HG03175 (cell line): ENCODE results near the gene FBXL14.

Source experiments
- ATAC-seq: cut with Tn5 transposase; IDR thresholded peaks from one replicate; pipeline ENCODE4 v1.9.1; 2021; ENCODE audit warnings: mild to moderate bottlenecking, moderate library complexity; ENCODE audit not compliant: unreplicated experiment

The FBXL14 gene

DNA sequence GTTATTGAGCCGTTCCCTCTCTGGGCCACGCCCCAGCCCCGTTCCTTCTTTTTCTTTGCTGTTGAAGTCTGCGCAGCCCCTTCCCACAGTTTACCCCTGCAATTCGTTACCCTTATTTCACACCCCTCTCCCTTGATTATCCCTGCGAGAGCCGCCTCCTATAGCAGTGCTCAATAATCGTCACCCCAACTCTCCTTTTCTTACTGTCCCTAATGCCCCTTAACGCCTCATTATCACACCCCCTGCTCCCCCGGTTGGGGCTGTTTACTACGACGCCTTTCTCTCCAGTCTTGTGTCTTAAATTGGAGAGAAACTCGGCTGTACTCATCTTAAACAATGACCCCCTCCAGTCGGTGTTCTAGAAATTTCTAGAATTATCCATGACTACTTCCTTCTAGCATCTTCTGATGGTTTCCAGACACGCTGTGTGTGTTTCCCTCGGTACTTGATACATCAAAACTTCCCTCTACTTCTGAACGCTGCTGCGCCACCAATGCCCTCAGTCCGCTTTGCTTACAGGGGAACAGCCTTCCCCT, 713 bp upstream of the FBXL14 start:
- no peak for ATAC-seq

DNA sequence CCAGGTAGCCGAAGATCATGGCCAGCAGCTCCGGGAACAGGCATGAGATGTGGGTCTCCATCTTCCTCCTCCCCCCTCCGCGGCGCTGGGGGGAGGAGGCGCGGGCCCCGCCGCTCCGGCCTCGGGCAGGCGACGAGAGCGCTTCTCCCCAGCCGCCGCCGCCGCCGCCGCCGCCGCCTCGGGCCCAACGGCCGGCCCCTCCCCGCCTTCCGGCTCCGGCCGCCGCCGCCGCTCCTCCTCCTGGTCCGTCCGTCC, 448 bp downstream of the FBXL14 start:
- ATAC-seq, result peak; percentile 53

DNA sequence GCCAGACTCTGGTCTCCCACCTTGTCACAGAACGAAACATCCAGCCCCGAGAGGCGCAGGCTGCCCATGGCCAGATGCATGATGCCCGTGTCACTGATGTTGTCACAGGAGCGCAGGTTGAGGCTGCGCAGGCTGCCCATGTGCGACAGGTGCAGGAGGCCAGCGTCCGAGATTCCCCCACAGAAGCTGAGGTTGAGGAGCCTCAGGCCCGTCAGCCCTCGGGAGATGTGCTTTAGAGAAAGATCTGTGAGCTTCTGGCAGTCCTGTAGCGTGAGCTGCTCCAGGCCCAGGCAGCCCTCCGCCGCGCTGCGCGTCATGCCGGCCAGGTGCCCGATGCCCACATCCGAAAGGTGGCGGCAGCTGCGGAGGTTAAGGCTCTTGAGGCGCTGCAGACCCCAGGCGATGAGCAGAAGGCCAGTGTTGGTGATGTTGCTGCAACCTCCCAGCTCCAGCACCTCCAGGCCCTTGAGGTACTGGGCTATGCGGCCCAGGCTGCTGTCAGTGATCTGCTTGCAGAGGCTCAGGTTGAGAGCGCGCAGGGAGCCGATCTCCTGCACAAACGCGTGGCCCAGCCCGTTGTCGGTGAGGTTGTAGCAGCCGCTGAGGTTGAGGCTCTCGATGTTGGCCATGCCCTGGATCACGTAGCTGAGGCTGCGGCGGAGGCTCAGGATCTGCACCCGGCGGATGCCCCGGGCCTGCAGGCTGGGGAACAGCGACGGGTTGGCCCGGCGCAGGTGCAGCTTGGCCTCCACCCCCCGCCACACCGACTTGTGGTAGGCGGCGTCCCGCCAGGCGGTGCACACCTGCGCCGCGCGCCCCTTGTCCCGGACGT, 991 bp downstream of the FBXL14 start:
- peak; percentile 25 for ATAC-seq

GRCh38 chr12:1592444-1593173, 1.8 kb downstream of the FBXL14 start:
- no peak for ATAC-seq

GRCh38 chr12:1591543-1591942, 2.8 kb downstream of the FBXL14 start:
- no peak for ATAC-seq

DNA sequence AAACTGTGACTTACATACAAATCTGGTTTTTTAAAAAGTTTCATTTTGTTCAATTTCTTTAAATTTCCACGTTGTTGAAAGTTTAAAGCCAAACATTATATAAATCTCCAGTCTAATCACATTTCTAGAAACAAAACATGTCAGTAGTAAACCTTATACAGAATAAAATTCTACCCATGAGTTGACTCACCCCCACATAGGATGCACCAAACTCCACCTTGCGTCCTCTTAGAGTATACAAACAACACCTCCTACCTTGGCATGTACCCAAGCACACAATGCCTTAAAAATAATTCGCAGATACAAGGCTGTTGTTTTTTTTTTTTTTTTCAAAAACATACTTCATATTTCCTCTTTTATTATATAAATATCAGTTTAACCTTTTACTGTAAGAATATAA, 3.3 kb downstream of the FBXL14 start:
- ATAC-seq, result no peak

DNA sequence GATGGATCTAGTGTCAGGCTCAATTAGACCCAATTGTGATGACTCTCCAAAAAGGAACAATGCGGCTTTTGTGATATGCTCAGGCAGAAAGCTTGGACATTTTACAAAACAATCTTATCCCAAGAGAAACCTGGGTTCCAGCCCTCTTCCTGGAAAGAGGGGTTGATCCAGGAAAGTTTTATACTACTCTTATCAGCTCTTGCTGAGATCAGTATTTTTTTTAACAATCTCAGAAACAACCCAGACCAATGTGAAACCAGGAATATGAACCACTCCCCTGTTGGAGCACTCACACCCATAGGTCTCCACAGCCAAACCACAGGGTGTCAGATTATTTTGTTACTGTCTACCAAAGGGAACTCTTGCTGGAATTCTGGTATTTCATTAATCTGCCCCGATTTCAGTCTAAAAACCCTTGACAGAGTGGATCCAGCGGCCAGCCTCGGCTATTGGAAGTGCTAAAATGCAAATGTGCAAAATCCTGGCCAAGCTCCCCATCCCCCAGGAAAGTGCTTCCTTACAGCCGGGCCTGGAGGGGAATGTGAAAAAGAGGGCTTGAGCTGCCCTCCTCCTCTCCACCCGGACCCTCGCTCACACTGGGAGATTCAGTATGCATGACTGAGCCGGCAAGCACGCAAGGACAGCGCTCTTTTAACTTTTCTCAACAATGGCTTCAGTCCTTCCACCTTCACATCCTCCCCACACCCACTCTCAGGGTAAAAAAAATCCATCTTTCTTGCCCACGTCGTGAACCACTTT, 4.0 kb downstream of the FBXL14 start:
- ATAC-seq, result no peak

DNA sequence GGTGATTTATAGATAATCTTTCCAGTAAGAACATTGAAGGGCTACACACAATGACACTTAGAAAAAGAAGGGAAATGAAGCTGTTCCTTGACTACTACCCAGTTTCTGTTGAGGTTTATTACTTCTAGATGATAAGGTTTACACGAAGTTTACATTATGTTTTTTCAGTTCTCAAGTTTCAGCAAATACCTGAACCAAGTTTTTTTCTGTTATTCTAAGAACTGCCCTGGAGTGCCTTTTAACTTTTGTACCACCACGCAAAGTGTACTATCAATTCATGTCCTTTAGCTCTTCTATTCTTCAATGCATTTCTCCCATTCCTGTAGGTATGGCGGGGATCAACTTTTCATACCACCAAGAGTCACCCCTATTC, 5.8 kb downstream of the FBXL14 start:
- no peak for ATAC-seq

DNA sequence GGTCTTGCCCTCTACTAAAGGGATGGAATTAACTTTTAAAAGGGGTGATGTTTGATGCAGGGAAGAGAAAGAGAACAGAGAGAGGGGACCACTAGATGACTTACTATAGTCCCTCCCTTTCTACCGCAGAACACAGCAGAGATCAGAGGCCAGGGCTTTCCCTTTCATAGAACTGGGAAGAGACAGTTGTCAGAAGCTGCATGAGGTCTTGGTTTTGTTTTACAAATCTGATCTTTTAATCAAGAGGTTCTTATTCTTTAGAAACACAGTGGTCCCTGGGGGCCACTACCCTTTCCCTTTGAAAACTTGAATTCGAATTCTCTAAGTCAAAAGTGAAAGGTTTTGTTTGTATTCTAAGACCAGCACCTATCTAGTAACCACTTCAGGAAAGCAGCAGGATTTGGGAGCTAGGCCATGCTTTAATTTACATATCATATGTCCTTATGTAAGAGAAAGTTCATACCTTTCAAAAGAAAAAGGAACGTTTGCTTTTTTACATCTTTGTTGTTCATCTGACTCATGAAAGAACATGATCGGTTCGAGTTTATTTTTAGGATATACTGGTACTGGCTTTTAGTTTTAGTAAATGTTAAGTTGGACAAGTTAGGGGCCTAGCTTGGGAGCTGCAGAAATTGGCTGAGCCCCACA, 6.3 kb downstream of the FBXL14 start:
- no peak for ATAC-seq

- no peak for ATAC-seq
Observed at GRCh38 chr12:1584326-1584725, 10.1 kb downstream of the FBXL14 start.

GRCh38 chr12:1583421-1584078, 10.8 kb downstream of the FBXL14 start:
- ATAC-seq, result peak; percentile 73

GRCh38 chr12:1582709-1583050, 11.7 kb downstream of the FBXL14 start:
- no peak for ATAC-seq

DNA sequence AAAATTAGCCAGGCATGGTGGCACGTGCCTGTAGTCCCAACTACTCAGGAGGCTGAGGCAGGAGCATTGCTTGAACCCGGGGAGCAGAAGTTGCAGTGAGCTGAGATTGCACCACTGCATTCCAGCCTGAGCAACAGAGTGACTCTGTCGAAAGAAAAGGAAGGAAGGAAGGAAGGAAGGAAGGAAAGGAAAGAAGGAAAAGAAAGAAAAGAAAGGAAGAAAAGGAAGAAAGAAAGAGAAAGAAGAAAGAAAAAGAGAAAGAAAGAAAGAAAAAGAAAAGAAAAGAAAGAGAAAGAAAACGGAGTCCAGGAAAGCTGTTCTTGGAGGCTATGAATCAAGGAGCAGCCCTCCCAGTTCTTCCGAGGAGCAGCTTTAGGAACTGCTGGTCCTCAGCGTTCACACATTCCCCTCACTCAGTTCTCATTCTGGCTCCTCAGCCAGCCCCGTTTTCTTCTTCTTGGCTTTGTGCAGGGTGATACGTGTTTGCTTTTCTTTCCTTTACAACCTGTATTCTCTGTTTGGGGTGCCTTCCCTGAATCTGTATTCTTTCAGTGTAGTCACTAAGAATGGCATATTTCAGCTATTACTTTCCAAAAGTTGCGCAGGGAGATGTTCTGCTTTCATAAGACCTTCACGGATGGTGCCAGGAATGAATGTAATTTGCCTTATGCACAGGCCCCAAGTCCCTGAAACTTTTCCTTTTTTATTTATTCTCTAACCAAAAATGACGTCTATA, 12.2 kb downstream of the FBXL14 start:
- ATAC-seq, result no peak

DNA sequence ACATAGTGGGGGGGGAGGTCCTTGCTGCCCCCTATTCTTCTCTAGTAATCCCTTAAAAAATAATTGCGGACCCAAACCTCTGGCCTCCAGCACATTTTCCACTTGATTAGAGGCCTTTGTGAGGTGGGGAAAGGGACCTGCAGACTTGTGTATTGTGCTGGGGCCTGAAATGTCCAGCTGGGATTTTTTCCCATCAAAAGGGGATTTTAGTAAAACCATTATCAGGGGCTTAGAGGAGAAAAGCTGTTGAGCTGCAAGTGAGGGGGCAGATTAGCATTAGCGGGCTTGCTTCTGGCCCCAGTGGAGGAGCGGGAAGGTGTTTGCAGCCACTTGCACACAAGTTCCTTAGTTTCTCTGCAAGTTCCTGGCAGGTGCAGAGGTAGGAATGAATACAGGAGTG, 13.9 kb downstream of the FBXL14 start:
- no peak for ATAC-seq

DNA sequence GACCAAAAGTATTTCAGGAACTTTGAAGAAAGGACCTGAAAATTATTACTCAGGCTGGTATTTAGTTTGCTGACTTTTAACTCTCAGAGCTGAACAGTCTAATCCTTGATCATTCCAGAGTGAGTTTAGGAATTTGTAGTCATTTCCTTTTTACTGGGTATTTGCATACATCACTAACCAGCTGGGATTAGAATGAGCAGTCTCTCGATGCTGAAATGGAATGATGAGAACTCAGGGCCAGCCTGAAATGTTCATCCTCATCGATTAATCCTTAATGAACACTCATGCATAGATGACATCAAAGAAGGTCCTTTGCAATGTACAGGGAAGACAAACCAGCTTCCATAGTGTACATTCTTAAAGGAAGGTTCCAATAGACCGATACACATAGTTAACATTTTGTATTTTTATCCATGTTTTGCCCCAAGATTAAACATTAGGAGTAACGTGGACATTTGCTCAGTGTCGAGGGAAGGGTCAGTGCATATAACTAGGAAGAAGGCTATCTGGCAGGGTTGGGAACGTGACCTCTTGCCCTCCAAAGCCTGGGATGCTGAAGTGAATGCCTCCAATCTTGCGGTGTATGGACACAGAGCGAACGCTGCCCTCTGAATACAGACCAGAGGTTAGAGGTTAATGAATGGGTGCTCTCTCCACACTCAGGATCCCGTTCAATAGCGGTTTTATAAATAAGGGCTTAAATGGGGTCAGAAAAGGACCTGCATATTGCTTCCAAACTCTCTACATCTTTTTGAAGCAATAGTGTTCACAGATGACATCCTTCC, 14.5 kb downstream of the FBXL14 start:
- ATAC-seq, result no peak

DNA sequence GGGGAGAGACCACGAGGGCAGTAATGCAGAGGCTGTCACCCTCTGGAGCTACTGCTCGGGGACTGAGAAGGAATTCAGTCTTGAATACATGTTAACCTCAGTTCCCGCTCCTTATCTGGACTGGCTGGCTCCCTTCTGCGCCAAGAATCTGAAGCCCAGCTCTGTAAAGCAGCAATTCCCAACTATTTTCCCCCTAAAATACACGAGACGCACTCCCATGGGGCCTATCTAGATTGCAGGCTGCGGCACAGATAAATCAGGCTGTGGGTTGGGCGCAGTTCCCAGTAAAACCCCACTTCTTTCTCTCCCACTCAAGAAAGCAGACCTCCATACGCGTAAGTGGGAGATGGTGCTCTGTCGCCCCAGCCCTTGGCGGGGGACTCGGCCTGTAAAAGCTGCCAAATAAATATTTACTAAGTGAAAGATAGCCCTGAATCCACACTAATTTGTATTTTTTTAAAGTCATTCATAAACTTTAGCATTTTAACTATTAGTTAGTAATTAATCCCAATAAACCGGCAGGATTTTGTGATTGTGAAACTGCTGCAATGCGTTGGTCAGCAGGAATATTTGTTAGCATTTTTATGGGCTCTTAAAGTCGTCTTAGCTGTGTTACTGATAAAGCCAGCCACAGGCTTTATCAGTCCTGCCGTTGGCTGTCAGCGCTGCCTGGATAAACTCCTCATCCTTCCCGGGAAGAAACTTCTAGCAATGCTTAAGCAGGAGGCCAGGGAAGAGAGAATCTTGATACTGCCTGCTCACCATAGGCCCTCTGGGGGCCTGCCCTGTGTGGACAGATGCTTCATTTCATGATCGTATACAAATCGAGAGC, 17.8 kb downstream of the FBXL14 start:
- no peak for ATAC-seq

DNA sequence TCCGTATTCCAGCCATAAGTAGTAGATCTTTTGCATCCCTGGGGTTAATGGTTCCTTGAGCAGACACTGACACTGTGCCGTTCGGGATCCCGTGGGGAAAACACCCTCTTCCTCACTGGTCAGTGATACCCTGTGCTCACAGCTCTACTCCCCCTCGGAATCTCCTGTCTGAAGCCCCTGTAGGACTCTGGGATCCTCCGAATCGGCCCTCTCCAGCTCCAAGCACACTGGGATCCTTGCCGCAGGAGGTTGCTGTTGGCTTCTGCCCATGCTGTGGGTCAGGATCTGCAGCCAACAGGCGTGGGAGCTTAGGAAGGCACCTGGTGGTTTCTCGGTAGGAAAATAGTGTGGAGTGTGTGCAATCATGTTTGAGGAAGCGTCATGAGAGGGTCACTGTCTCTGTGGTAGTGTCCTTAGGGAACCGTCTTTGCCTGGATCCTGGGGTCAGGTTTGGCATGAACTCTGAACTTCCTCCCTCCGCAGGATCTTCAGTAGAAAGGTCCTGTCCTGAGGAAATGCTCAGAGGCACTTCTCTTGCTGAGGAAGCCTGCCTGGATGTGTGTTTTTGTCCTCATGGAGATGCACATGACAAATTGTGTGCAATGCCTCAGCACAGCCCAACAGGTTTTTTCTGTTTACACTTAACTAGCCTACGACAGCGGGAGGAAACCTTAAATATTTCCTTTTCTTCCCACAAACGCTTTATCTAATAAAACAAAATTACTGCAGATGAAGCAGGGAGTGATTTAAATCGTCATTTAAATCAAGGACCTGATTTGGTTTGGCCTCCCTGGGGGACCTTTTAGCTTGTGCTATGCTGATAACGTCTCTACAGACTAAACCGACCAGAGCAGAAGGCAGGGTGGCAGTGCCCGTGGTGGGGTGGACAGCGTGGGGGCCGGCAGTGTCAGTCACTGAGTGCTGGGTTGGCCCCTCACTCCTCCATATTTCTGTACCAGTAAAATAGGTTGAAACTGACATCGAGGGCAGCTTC, 18.7 kb downstream of the FBXL14 start:
- no peak for ATAC-seq
